HG02623 (cell line): ENCODE data around the gene SLC16A8.

Source experiments
- ATAC-seq: cut with Tn5 transposase; IDR thresholded peaks from one replicate; pipeline ENCODE4 v1.9.1; 2021; ENCODE audit warnings: moderate library complexity; ENCODE audit not compliant: unreplicated experiment

SLC16A8 gene

DNA sequence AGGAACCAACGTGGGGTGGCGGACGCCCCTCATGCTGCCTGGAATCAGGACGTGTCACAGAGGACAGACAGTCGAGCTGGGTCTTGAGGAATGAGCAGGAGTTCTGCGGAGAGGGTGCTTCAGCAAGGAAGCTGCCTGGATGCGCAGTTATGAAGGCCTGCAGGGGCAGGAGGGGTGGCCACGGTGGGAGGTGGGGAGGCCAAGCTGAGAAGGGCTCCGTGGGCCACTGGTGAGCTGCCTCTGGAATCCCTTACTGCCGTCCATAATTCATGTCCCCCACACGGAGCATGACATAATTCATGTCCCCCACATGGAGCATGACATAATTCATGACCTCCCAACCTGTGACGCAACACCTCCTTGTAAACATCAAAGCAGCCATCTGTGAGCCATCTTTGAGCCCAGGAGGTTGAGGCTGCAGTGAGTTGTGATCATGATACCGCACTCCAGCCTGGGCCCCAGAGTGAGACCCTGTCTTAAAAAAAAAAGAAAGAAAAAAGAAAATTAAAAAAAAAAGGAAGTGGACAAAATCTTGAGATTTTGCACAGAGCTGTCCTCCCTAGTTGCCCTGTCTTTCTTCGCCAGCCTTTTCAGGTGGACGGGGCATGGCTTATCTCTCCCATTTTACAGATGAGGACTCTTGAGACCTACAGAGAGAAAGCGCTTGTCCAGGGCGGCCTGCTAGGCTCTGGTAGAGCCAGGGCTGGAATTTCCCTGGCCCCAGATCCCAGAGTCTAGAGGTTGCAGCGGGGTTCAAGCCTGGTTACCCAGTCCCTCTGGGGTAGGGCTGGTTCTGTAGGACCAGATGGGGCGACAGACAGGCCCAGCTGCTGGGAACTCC lies 51.1 kb downstream of the SLC16A8 start:
- no peak for ATAC-seq

GRCh38 chr22:38031491-38031890 lies 52.5 kb downstream of the SLC16A8 start:
- ATAC-seq = no peak

GRCh38 chr22:38030311-38031133 lies 53.5 kb downstream of the SLC16A8 start:
- ATAC-seq = no peak

GRCh38 chr22:38029901-38030300 lies 54.1 kb downstream of the SLC16A8 start:
- ATAC-seq = no peak

GRCh38 chr22:38029370-38029769 lies 54.6 kb downstream of the SLC16A8 start:
- ATAC-seq = no peak

GRCh38 chr22:38028344-38029130 lies 55.4 kb downstream of the SLC16A8 start:
- no peak for ATAC-seq
